GM19043 (cell line): ENCODE data around the gene LTBP3.
"Not testable (repeated sequence)": the region's sequence is repeated elsewhere in the genome, so short reads cannot be mapped to it uniquely, and the experiment has no call there.

Experiments used
- ATAC-seq: cut with Tn5 transposase; IDR thresholded peaks from one replicate; pipeline ENCODE4 v1.9.1; 2021; ENCODE audit warnings: low read depth; ENCODE audit not compliant: unreplicated experiment

Gene LTBP3

DNA sequence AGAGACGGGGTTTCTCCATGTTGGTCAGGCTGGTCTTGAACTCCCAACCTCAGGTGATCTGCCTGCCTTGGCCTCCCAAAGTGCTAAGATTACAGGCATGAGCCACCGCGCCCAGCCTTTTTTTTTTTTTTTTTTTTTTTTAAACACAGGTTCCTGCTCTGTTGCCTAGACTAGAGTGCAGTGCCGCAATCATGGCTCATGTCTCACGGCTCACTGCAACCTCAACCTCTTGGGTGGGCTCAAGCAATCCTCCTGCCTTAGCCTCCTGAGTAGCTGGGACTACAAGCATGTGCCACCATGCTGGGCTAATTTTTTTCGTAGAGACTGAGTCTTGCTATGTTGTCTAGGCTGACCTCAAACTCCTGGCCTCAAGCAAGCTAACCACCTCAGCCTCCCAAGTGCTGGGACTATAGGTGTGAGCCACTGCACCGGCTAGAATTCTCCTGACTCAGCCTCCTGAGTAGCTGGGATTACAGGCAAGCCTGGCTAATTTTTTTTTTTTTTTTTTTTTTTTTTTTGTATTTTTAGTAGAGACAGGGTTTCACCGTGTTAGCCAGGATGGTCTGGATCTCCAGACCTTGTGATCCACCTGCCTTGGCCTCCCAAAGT is 39.1 kb downstream of the LTBP3 start:
- not testable (repeated sequence) for ATAC-seq

DNA sequence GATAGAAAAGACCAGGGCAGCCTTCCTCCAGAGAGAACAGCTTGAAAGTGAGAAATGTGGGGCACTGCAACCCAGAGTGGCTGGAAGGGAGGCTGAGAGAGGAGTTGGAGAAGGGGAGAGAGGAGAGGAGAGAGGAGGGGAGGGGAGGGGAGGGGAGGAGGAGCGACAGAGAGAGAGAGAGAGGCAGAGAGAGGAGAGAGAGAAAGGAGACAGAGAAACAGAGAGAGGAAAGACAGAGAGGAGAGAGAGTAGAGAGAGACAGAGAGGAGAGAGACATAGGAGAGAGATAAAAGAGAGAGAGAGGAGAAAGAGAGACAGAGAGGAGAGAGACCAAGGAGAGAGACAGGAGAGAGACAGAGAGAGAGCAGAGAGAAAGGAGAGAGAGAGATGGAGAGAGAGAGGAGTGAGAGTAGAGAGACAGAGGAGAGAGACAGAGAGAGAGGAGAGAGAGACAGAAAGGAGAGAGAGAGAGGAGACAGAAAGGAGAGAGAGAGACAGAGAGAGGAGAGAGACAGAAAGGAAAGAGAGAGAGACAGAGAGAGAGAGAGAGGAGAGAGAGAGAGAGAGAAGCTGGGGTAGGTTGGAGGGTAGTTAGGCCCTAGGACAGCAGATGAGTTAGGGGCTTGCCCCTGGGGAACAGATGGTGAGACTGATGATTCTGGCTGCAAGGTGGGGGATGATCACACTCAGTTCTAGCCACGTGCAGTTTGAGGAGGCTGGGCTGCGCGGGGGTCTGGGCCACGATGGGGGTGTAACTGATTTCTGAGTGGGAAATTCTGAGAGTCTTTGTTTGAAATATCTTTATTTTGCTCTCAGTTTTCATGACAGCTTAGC is 41.8 kb downstream of the LTBP3 start:
- ATAC-seq, result no peak

DNA sequence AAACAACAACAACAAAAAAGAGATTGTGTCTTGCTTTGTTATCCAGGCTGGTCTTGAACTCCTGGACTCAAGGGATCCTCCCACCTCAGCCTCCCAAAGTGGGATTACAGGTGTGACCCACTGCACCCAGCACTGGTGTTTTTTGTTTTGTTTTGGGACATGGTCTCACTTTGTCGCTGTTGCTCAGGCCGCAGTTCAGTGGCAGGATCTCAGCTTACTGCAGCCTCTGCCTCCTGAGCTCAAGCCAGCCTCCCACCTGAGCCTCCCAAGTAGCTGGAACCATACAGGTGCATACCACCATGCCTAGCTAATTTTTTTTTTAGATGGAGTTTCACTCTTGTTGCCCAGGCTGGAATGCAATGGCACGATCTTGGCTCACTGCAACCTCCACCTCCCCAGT is 45.8 kb downstream of the LTBP3 start:
- ATAC-seq, result not testable (repeated sequence)

DNA sequence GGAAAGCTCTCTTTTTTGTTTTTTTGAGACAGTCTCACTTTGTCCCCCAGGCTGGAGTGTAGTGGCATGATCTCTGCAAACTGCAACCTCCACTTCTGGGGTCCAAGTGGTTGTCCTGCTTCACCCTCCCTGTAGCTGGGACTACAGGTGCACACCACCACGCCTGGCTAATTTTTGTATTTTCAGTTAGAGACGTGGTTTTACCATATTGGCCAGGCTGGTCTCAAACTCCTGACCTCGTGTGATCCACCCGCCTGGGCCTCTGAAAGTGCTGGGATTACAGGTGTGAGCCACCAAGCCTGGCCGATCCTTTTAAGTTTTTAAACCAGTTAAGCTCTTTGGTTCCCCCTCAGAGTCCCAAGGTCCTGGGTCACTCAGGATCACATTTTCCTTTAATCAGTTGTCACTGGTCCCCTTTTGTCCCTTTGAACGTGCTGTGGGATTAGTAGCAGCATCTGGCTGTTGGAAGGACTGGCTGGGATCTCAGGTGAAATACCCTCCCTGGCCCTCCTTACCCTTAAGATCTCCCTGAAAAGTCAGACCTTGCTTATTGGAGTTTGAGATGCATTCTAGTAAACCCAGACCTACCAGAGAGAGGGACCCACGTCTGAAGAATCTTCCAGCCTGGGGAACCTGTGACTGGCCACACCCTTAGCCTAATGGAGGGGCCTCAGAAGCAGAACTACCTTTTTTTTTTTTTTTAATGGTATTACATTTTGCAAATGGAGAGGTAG is 51.2 kb downstream of the LTBP3 start:
- ATAC-seq, result no peak

DNA sequence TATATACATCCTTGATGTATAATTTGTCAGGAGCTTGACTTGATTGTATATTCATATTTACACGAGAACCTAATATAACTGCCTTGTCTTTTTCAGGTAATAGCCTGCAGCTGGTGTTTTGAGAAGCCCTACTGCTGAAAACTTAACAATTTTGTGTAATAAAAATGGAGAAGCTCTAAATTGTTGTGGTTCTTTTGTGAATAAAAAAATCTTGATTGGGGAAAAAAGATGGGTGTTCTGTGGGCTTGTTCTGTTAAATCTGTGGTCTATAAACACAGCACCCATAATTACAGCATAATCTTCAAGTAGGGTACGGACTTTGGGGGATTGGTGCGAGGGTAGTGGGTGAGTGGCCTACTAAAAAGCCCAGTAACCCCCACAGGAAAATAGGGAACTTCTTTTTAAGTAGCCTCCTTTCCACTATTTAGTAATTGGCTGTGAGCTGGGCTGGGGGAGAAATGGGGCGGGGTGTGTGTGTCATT is 51.8 kb downstream of the LTBP3 start:
- no peak for ATAC-seq

DNA sequence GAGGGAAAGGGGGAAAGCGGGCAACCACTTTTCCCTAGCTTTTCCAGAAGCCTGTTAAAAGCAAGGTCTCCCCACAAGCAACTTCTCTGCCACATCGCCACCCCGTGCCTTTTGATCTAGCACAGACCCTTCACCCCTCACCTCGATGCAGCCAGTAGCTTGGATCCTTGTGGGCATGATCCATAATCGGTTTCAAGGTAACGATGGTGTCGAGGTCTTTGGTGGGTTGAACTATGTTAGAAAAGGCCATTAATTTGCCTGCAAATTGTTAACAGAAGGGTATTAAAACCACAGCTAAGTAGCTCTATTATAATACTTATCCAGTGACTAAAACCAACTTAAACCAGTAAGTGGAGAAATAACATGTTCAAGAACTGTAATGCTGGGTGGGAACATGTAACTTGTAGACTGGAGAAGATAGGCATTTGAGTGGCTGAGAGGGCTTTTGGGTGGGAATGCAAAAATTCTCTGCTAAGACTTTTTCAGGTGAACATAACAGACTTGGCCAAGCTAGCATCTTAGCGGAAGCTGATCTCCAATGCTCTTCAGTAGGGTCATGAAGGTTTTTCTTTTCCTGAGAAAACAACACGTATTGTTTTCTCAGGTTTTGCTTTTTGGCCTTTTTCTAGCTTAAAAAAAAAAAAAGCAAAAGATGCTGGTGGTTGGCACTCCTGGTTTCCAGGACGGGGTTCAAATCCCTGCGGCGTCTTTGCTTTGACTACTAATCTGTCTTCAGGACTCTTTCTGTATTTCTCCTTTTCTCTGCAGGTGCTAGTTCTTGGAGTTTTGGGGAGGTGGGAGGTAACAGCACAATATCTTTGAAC is 52.5 kb downstream of the LTBP3 start:
- no peak for ATAC-seq

DNA sequence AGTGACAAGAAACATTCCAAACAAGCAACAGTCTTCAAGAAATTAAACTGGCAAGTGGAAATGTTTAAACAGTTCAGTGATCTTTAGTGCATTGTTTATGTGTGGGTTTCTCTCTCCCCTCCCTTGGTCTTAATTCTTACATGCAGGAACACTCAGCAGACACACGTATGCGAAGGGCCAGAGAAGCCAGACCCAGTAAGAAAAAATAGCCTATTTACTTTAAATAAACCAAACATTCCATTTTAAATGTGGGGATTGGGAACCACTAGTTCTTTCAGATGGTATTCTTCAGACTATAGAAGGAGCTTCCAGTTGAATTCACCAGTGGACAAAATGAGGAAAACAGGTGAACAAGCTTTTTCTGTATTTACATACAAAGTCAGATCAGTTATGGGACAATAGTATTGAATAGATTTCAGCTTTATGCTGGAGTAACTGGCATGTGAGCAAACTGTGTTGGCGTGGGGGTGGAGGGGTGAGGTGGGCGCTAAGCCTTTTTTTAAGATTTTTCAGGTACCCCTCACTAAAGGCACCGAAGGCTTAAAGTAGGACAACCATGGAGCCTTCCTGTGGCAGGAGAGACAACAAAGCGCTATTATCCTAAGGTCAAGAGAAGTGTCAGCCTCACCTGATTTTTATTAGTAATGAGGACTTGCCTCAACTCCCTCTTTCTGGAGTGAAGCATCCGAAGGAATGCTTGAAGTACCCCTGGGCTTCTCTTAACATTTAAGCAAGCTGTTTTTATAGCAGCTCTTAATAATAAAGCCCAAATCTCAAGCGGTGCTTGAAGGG is 53.3 kb downstream of the LTBP3 start:
- ATAC-seq, result no peak

DNA sequence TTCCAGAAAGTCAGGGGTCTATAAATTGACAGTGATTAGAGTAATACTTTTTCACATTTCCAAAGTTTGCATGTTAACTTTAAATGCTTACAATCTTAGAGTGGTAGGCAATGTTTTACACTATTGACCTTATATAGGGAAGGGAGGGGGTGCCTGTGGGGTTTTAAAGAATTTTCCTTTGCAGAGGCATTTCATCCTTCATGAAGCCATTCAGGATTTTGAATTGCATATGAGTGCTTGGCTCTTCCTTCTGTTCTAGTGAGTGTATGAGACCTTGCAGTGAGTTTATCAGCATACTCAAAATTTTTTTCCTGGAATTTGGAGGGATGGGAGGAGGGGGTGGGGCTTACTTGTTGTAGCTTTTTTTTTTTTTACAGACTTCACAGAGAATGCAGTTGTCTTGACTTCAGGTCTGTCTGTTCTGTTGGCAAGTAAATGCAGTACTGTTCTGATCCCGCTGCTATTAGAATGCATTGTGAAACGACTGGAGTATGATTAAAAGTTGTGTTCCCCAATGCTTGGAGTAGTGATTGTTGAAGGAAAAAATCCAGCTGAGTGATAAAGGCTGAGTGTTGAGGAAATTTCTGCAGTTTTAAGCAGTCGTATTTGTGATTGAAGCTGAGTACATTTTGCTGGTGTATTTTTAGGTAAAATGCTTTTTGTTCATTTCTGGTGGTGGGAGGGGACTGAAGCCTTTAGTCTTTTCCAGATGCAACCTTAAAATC is 54.0 kb downstream of the LTBP3 start:
- ATAC-seq, result no peak

DNA sequence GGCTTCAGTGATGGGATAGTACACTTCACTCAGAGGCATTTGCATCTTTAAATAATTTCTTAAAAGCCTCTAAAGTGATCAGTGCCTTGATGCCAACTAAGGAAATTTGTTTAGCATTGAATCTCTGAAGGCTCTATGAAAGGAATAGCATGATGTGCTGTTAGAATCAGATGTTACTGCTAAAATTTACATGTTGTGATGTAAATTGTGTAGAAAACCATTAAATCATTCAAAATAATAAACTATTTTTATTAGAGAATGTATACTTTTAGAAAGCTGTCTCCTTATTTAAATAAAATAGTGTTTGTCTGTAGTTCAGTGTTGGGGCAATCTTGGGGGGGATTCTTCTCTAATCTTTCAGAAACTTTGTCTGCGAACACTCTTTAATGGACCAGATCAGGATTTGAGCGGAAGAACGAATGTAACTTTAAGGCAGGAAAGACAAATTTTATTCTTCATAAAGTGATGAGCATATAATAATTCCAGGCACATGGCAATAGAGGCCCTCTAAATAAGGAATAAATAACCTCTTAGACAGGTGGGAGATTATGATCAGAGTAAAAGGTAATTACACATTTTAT is 54.7 kb downstream of the LTBP3 start:
- no peak for ATAC-seq

DNA sequence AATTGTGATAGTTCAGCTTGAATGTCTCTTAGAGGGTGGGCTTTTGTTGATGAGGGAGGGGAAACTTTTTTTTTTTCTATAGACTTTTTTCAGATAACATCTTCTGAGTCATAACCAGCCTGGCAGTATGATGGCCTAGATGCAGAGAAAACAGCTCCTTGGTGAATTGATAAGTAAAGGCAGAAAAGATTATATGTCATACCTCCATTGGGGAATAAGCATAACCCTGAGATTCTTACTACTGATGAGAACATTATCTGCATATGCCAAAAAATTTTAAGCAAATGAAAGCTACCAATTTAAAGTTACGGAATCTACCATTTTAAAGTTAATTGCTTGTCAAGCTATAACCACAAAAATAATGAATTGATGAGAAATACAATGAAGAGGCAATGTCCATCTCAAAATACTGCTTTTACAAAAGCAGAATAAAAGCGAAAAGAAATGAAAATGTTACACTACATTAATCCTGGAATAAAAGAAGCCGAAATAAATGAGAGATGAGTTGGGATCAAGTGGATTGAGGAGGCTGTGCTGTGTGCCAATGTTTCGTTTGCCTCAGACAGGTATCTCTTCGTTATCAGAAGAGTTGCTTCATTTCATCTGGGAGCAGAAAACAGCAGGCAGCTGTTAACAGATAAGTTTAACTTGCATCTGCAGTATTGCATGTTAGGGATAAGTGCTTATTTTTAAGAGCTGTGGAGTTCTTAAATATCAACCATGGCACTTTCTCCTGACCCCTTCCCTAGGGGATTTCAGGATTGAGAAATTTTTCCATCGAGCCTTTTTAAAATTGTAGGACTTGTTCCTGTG is 55.4 kb downstream of the LTBP3 start:
- no peak for ATAC-seq

DNA sequence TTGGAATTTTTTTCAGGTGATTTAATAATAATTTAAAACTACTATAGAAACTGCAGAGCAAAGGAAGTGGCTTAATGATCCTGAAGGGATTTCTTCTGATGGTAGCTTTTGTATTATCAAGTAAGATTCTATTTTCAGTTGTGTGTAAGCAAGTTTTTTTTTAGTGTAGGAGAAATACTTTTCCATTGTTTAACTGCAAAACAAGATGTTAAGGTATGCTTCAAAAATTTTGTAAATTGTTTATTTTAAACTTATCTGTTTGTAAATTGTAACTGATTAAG is 55.9 kb downstream of the LTBP3 start:
- no peak for ATAC-seq

DNA sequence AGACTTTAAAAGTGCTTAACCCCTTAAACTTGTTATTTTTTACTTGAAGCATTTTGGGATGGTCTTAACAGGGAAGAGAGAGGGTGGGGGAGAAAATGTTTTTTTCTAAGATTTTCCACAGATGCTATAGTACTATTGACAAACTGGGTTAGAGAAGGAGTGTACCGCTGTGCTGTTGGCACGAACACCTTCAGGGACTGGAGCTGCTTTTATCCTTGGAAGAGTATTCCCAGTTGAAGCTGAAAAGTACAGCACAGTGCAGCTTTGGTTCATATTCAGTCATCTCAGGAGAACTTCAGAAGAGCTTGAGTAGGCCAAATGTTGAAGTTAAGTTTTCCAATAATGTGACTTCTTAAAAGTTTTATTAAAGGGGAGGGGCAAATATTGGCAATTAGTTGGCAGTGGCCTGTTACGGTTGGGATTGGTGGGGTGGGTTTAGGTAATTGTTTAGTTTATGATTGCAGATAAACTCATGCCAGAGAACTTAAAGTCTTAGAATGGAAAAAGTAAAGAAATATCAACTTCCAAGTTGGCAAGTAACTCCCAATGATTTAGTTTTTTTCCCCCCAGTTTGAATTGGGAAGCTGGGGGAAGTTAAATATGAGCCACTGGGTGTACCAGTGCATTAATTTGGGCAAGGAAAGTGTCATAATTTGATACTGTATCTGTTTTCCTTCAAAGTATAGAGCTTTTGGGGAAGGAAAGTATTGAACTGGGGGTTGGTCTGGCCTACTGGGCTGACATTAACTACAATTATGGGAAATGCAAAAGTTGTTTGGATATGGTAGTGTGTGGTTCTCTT is 56.5 kb downstream of the LTBP3 start:
- ATAC-seq, result no peak

DNA sequence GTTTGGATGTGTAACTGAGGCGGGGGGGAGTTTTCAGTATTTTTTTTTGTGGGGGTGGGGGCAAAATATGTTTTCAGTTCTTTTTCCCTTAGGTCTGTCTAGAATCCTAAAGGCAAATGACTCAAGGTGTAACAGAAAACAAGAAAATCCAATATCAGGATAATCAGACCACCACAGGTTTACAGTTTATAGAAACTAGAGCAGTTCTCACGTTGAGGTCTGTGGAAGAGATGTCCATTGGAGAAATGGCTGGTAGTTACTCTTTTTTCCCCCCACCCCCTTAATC is 57.0 kb downstream of the LTBP3 start:
- ATAC-seq, result no peak

DNA sequence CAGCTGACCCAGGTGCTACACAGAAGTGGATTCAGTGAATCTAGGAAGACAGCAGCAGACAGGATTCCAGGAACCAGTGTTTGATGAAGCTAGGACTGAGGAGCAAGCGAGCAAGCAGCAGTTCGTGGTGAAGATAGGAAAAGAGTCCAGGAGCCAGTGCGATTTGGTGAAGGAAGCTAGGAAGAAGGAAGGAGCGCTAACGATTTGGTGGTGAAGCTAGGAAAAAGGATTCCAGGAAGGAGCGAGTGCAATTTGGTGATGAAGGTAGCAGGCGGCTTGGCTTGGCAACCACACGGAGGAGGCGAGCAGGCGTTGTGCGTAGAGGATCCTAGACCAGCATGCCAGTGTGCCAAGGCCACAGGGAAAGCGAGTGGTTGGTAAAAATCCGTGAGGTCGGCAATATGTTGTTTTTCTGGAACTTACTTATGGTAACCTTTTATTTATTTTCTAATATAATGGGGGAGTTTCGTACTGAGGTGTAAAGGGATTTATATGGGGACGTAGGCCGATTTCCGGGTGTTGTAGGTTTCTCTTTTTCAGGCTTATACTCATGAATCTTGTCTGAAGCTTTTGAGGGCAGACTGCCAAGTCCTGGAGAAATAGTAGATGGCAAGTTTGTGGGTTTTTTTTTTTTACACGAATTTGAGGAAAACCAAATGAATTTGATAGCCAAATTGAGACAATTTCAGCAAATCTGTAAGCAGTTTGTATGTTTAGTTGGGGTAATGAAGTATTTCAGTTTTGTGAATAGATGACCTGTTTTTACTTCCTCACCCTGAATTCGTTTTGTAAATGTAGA is 57.6 kb downstream of the LTBP3 start:
- no peak for ATAC-seq

DNA sequence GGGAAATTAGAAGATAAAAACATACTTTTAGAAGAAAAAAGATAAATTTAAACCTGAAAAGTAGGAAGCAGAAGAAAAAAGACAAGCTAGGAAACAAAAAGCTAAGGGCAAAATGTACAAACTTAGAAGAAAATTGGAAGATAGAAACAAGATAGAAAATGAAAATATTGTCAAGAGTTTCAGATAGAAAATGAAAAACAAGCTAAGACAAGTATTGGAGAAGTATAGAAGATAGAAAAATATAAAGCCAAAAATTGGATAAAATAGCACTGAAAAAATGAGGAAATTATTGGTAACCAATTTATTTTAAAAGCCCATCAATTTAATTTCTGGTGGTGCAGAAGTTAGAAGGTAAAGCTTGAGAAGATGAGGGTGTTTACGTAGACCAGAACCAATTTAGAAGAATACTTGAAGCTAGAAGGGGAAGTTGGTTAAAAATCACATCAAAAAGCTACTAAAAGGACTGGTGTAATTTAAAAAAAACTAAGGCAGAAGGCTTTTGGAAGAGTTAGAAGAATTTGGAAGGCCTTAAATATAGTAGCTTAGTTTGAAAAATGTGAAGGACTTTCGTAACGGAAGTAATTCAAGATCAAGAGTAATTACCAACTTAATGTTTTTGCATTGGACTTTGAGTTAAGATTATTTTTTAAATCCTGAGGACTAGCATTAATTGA is 58.3 kb downstream of the LTBP3 start:
- no peak for ATAC-seq

DNA sequence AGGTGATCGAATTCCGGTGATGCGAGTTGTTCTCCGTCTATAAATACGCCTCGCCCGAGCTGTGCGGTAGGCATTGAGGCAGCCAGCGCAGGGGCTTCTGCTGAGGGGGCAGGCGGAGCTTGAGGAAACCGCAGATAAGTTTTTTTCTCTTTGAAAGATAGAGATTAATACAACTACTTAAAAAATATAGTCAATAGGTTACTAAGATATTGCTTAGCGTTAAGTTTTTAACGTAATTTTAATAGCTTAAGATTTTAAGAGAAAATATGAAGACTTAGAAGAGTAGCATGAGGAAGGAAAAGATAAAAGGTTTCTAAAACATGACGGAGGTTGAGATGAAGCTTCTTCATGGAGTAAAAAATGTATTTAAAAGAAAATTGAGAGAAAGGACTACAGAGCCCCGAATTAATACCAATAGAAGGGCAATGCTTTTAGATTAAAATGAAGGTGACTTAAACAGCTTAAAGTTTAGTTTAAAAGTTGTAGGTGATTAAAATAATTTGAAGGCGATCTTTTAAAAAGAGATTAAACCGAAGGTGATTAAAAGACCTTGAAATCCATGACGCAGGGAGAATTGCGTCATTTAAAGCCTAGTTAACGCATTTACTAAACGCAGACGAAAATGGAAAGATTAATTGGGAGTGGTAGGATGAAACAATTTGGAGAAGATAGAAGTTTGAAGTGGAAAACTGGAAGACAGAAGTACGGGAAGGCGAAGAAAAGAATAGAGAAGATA is 59.0 kb downstream of the LTBP3 start, which contains the start of gene MALAT1:
Gene MALAT1 (plus strand): TSS at position 69 of the 736 bp plus-strand sequence.
- ATAC-seq, result no peak
